Stimulated activated CD8-positive, alpha-beta memory T cell treated with anti-CD3 and anti-CD28 coated beads, Interleukin-4, amount 100 ng/mL, for 48 hours (primary cell): ENCODE data around the gene DNM3.
"Not testable (repeated sequence)": the region's sequence is repeated elsewhere in the genome, so short reads cannot be mapped to it uniquely, and the experiment has no call there.

Experiments used
- DNase-seq: peaks from one replicate; pipeline ENCODE4 v3.0.0-alpha.2; 2020

DNM3 gene

DNA sequence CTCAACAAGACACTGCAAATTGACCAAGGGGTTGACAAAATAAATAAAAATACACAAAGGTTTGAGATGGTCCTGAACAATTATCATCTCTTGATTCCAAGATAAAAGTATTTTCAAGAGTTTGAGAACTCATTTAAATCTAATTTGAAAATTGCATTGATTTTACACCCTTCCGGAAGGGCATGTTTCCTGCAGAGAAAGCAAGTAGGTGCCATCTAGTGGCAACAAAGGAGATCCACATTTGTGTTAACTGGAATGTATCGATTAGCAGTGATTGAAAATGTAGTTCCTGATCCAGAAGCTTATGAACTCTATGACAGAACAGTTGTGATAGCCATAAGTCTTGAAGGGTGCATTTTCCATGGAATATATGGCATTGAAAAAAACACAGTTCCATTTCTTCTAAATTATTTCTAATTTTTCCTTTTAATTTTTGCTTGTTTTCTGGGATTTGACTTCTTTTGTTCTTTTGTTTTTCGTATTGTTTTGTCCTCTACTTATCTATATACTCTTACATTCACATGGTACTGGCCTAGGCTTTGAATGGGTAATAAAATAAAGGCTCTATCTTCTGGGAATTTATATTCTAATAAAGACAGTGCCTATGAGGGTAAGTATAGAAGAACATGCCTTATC, 143.7 kb downstream of the DNM3 start:
- DNase-seq: no peak

DNA sequence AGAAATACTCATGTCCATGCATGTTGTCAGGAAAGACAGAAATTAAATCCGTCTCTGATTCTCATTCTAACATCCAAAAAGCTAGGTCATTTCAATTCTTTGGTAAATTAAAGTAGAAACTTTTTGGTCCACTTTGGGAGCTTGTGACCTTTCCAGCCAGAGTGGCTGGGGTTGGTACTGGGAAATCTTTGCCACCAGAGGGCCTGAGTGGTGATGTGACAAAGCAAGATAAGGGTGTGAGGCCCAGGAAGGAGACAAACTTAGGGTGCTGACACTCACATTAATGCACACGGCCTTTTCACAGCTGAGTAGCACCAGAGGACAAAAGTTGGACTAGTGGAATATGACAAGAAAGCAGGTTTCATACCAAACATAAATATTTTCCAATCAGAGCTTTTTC, 144.3 kb downstream of the DNM3 start:
- no peak for DNase-seq

DNA sequence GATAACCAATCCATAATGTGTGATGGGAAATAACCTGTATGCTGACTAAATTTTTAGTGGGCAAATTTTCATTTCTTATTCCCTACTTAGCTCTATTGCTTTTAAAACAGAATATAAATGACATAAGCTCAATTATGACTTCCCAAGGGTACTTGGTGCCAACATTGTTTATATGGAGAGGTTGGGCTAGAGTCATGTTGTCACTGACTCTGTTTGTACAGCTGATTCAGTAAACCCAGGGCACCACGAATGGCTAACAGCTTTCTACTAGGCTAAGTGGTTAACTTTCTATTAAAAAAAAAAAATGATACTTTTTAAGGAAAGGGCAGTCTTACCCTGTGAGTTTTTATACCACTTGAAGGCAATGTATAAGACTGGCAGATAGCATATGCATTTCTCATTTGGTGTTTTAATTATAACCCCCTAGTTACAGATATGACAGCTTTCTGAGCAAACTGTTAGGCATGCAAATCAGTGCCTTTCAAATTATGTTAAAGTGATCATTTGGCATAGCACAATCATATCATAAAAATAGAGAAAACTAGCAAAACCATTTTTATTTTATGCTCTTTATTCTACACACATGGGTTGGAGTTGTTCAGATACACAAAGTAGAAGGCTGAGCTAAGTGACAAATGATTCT, 147.1 kb downstream of the DNM3 start:
- DNase-seq: no peak

- no peak for DNase-seq
These were observed 149.1 kb downstream of the DNM3 start for GRCh38 chr1:171990371-171990770.

DNA sequence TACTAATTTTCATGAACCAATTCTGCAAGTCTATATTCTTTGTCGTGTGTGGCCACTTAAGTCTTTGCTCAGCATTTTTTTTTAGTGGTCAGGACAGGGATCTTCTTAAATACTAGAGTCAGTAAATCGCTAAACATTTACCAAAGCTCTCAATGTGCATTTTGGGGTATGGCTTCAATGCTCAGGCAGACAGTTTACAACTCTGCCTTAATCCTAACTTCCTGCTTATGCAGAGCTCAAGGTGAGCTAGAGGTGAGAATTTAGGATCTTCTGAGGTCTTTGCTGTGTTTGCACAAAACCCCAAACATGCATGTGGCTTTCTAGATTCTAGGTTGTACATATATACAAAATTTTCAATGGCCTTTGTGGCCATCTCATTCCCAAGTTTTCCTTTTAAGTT, 153.0 kb downstream of the DNM3 start:
- DNase-seq: no peak

DNA sequence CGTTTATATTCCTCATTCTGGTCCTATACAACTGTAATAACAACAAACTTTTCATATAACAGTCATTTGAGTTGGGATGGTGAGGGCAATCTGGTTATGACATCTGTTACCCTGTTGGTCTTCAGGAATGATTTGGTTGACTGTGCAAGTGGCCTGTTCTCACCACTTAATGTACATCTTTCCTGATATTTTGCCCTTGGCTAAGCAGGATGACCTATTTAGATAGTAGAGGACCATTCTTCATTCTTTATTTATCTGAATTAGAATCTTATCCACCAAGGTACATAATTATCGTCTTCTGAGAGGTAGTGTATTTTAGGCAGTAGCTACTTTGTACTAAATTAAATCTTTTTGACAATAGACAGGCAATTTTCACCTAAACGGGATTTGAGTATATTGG, 154.3 kb downstream of the DNM3 start:
- DNase-seq: no peak

DNA sequence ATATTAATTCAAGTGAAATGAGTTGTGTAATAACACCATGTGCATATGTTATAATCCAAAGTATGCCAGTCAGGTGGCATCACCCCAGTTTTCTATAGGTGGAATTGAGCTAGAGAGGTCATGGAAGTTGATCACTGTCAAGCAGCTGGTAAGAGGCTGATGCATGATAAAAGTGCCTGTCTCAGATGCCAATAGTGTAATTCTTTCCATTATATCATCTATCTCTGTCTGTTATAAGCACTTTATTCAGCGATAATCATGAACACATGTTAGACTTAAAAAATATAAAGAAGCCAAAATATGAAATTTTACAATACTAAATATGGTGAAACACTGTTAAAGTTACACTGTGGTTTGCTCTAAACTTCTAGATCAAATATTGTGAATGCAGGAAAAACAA, 156.6 kb downstream of the DNM3 start:
- no peak for DNase-seq

DNA sequence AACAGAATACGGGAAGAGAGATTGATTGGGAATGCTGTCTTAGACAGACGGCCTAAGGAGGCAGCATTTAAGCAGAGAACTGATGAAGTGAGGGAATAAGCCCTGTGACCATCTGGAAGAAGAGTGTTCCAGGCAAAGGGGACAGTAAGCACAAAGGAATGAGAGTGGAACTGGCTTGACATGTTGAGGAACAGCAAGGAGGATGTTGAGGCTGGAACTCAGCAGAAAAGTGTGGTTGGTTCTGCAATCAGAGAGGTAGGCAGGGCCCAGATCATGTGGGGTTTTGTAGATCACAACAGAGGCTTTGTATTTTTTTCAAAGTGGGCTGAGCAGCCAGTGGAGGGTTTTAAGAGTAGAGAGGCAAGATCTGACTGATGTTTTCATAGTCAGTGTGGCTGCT, 157.4 kb downstream of the DNM3 start:
- DNase-seq: no peak

- no peak for DNase-seq
These were observed 158.5 kb downstream of the DNM3 start for GRCh38 chr1:171999756-172000155.

- DNase-seq: no peak
These were observed 160.0 kb downstream of the DNM3 start for GRCh38 chr1:172001288-172001687.

- no peak for DNase-seq
These were observed 161.5 kb downstream of the DNM3 start for GRCh38 chr1:172002725-172003345.

GRCh38 chr1:172003766-172004530, 162.7 kb downstream of the DNM3 start:
- no peak for DNase-seq

- DNase-seq: no peak
These were observed 163.4 kb downstream of the DNM3 start for GRCh38 chr1:172004671-172005070.

DNA sequence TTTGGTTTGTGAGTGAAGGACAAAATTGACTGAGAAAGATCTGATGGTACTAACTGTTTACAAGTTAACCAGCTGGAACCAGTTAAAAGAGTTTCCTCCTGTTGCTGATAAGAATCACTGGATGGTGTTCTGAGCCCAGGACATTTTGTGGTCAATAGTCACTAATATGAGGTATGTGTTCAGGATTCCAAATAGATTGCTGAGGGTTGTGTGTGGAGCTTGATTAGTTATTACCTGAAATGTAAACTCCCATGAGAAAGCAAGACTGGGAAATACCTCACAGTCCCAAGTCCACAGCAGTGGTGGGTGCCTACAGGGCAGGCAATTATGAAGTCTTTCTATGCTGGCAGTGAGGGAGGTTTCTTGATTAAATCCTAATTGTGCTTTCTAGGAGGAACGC, 164.6 kb downstream of the DNM3 start:
- no peak for DNase-seq

GRCh38 chr1:172006660-172007059, 165.4 kb downstream of the DNM3 start:
- no peak for DNase-seq

- no peak for DNase-seq
These were observed 177.5 kb downstream of the DNM3 start for GRCh38 chr1:172018727-172019311.

- no peak for DNase-seq
These were observed 178.7 kb downstream of the DNM3 start for GRCh38 chr1:172019976-172020375.

- no peak for DNase-seq
These were observed 183.2 kb downstream of the DNM3 start for GRCh38 chr1:172024516-172024915.

- not testable (repeated sequence) for DNase-seq
These were observed 183.8 kb downstream of the DNM3 start for GRCh38 chr1:172024944-172025738.

GRCh38 chr1:172040466-172040865, 199.2 kb downstream of the DNM3 start:
- DNase-seq: no peak

- DNase-seq: no peak
These were observed 199.8 kb downstream of the DNM3 start for GRCh38 chr1:172041102-172041501.

GRCh38 chr1:172041742-172042141, 200.4 kb downstream of the DNM3 start:
- DNase-seq: no peak

- no peak for DNase-seq
These were observed 202.6 kb downstream of the DNM3 start for GRCh38 chr1:172043900-172044299.
